ENCODE data around the gene CHAF1A.

Gene CHAF1A

DNA sequence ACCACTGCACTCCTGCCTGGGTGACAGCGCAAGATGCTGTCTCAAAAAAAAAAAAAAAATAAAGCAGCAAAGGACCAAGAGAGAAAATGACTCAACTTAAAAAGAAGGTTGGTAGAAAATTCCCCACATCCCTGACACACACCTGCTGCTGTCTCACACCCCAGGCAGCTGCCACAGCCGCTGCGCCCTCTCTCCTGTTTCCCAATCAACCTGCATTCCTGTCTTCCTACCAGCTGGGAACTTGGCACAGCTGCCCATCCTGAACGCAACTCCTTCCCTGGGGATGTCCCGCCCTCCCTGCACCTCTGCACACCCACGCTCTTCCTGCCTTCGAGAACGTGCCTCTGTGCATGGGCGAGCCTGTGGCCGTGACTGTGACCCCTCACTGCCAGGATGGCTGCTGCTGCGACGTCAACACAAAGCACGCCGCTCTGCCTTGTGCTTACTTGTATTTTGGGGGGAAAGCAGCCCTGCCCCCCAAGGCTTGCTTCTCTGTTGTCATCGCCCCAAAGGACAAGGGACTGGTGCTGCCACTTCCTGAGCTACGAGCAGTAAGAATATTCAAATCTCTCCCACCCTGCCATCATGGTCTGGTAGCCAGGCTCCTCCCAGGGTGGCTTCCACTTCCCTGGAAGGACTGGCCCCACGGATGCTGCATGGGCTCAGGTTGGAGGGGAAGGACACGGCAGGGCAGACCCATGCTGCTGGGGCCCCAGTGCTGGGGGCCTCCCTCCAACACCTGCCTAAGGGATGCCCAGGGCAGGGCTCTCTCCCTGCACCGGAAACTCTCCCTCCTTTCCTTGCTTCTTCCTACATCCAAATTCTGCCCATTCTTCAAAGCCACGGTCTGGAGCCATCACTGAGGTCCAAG, 22.8 kb upstream of the CHAF1A start:
- no peak for TF ChIP-seq EZH2phosphoT487 (IDR thresholded peaks at IDR 0.05; ENCODE audit: borderline replicate concordance, low read length)
- TF ChIP-seq, protein P1, sequence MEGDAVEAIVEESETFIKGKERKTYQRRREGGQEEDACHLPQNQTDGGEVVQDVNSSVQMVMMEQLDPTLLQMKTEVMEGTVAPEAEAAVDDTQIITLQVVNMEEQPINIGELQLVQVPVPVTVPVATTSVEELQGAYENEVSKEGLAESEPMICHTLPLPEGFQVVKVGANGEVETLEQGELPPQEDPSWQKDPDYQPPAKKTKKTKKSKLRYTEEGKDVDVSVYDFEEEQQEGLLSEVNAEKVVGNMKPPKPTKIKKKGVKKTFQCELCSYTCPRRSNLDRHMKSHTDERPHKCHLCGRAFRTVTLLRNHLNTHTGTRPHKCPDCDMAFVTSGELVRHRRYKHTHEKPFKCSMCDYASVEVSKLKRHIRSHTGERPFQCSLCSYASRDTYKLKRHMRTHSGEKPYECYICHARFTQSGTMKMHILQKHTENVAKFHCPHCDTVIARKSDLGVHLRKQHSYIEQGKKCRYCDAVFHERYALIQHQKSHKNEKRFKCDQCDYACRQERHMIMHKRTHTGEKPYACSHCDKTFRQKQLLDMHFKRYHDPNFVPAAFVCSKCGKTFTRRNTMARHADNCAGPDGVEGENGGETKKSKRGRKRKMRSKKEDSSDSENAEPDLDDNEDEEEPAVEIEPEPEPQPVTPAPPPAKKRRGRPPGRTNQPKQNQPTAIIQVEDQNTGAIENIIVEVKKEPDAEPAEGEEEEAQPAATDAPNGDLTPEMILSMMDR (IDR thresholded peaks at IDR 0.05; ENCODE audit: low read depth, low read length, poor library complexity, severe bottlenecking) = no peak
- Histone ChIP-seq H3K4me3 (ENCODE audit: low read length) (peak overlapping the region; percentile 52), H3K36me3 (ENCODE audit: control insufficient read depth, low read length) (peaks cover 2% of the 10 kb centered on the region; the same call in 1 of the 2 replicates), H3K27ac (ENCODE audit: low read depth, low read length) (peak overlapping the region; percentile 27), H3F3A (ENCODE audit: control insufficient read depth, insufficient read depth) (peaks cover 7% of the 10 kb centered on the region), H3K9me3 (ENCODE audit: control insufficient read depth, insufficient read depth, low read length) (no peaks in the 10 kb centered on the region), H4K20me1 (ENCODE audit: control insufficient read depth, insufficient read depth, low read depth, low read length) (peaks cover 28% of the 10 kb centered on the region), H3K4me1 (ENCODE audit: control insufficient read depth, low read length) (peaks cover 69% of the 10 kb centered on the region), H3K27me3 (ENCODE audit: control insufficient read depth, low read length) (no peaks in the 10 kb centered on the region), H3K9me2 (replicated peaks; ENCODE audit: control insufficient read depth, low read length) (no peaks in the 10 kb centered on the region), H3K4me2 (ENCODE audit: low read length) (peak overlapping the region; percentile 66), H3K79me2 (ENCODE audit: control insufficient read depth, low read length) (peaks cover 84% of the 10 kb centered on the region)

DNA sequence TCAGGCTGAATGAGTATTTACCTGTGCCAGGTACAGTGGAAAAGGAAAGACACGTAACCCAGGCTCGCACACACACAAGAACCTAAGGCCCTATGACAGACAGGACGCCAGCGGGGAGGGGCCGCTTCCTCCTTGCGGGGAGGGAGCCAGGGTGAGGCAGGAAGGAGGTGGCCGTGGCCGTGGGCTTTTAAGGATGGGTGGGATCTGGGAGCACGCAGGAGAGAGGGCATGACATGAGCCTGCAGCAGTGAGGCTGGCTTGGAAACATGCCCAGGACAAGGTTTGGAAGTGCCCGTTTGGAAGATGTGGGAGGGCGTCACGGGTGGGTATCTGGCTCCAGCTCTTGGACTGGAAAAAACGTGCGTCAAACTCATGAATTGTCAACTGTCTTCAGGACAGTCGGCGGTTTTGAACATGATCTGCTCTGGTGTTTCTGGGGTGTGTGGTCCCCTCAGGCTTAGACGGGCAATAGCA, 22.1 kb upstream of the CHAF1A start:
- peaks cover 7% of the 10 kb centered on the region for H3F3A ChIP-seq (ENCODE audit: control insufficient read depth, insufficient read depth)
- H3K36me3 ChIP-seq (ENCODE audit: control insufficient read depth, low read length) = peaks cover 2% of the 10 kb centered on the region; the same call in 1 of the 2 replicates
- peak overlapping the region; percentile 66 for H3K4me2 ChIP-seq (ENCODE audit: low read length)
- peaks cover 62% of the 10 kb centered on the region for H3K4me1 ChIP-seq (ENCODE audit: control insufficient read depth, low read length)
- peaks cover 22% of the 10 kb centered on the region for H4K20me1 ChIP-seq (ENCODE audit: control insufficient read depth, insufficient read depth, low read depth, low read length)
- no peaks in the 10 kb centered on the region for H3K9me3 ChIP-seq (ENCODE audit: control insufficient read depth, insufficient read depth, low read length)
- peak overlapping the region; percentile 52 for H3K4me3 ChIP-seq (ENCODE audit: low read length)
- peaks cover 80% of the 10 kb centered on the region for H3K79me2 ChIP-seq (ENCODE audit: control insufficient read depth, low read length)
- H3K9me2 ChIP-seq (replicated peaks; ENCODE audit: control insufficient read depth, low read length) = no peaks in the 10 kb centered on the region
- H3K27me3 ChIP-seq (ENCODE audit: control insufficient read depth, low read length) = no peaks in the 10 kb centered on the region
- no peak for TF ChIP-seq EZH2phosphoT487 (IDR thresholded peaks at IDR 0.05; ENCODE audit: borderline replicate concordance, low read length)
- TF ChIP-seq, protein P1 (IDR thresholded peaks at IDR 0.05; ENCODE audit: low read depth, low read length, poor library complexity, severe bottlenecking) = no peak
- H3K27ac ChIP-seq (ENCODE audit: low read depth, low read length) = peak overlapping the region; percentile 27

DNA sequence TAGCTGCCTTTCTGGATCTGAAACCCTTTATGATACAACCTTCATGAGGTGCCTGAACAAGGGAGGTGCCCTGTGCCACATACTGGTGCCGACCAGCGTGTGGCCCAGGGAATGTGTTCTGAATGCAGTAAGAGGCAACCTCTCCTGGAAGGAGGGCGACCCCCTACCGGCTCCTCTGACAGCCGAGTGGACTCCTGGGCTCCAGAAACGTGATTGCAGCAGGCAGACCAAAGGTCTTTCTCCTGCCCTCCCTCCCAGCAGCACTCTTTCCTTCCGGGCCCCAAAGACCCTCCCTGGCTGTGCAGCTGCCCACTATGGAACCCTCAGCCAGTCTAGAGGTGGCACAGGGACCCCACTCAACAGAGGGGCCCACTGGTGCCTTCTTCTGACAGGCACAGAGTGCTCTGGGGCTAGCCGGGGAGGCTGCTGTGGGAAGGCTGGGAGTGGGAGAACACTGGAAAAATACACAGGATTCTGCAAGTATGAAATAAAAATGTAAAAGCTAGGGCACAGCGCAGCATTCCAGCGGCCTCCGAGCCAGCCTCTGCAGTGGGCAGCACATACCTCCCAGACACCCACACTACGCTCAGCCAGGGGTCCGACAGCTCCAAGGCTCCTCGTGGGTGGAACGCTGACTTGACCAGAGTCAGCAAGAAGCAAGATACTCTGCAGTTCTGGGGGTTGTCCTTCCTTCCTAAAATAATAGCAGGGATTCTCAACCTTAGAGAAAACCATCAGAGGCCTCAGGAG, 17.0 kb upstream of the CHAF1A start:
- TF ChIP-seq, protein P1 (IDR thresholded peaks at IDR 0.05; ENCODE audit: low read depth, low read length, poor library complexity, severe bottlenecking) = no peak
- no peak for TF ChIP-seq EZH2phosphoT487 (IDR thresholded peaks at IDR 0.05; ENCODE audit: borderline replicate concordance, low read length)
- Histone ChIP-seq H3K79me2 (ENCODE audit: control insufficient read depth, low read length) (peaks cover 70% of the 10 kb centered on the region), H3K36me3 (ENCODE audit: control insufficient read depth, low read length) (peaks cover 15% of the 10 kb centered on the region), H3K4me3 (ENCODE audit: low read length) (no peak overlapping the region), H3K9me3 (ENCODE audit: control insufficient read depth, insufficient read depth, low read length) (no peaks in the 10 kb centered on the region), H3K9me2 (replicated peaks; ENCODE audit: control insufficient read depth, low read length) (no peaks in the 10 kb centered on the region), H4K20me1 (ENCODE audit: control insufficient read depth, insufficient read depth, low read depth, low read length) (peaks cover 10% of the 10 kb centered on the region), H3F3A (ENCODE audit: control insufficient read depth, insufficient read depth) (peaks cover 5% of the 10 kb centered on the region), H3K27me3 (ENCODE audit: control insufficient read depth, low read length) (no peaks in the 10 kb centered on the region), H3K27ac (ENCODE audit: low read depth, low read length) (no peak overlapping the region), H3K4me2 (ENCODE audit: low read length) (no peak overlapping the region), H3K4me1 (ENCODE audit: control insufficient read depth, low read length) (peaks cover 19% of the 10 kb centered on the region)
